PC-3 (cell line): ENCODE measurements around the gene PCDHGB1.

Source experiments
- CTCF ChIP-seq: fragments of 300-600 bp; sonication (generic); conservative IDR thresholded peaks from 2 replicates; pipeline ENCODE4 v1.5.1; 2017; ENCODE audit warnings: antibody characterized with exemption, low read depth, mild to moderate bottlenecking, low read length
- EZH2 ChIP-seq: fragments of 300-600 bp; sonication (generic); IDR thresholded peaks from one replicate; pipeline ENCODE4 v1.6.1; 2017; ENCODE audit warnings: antibody characterized with exemption, mild to moderate bottlenecking, low read length; ENCODE audit not compliant: unreplicated experiment
- EZH2phosphoT487 ChIP-seq: fragments of 300-600 bp; sonication (generic); IDR thresholded peaks from 2 replicates; pipeline ENCODE4 v1.6.1; 2018; ENCODE audit warnings: mild to moderate bottlenecking, antibody characterized with exemption, low read length, borderline replicate concordance

- TF ChIP-seq CTCF: no peak
- no peak for TF ChIP-seq EZH2
- no peak for TF ChIP-seq EZH2phosphoT487
Observed at GRCh38 chr5:141392429-141393198, 42.7 kb downstream of the PCDHGB1 start, which contains the start of gene PCDHGA8.
